Tongue (tissue), 2 donors: Measurements from ENCODE around the gene VNN1. TPM values are rescaled to one million over a fixed set of nuclear protein-coding genes. Genes with fewer than 3 reads are reported as not detected.

ENCODE experiments used
- DNase-seq: peaks from one replicate; pipeline ENCODE4 v3.0.0-alpha.2; 2015
- total RNA-seq: library from RNA; depleted of rRNA; stranded (reverse); fragments of >200 nt; gene quantifications from one replicate; pipeline ENCODE4 v1.2.3, GENCODE V29; 2014

Gene VNN1
- total RNA-seq = 0.31 TPM

GRCh38 chr6:132713352-132714134, at the start of gene VNN1:
VNN1 (minus strand) TSS chr6:132714055; CDS start chr6:132714035, 20 bp downstream.
- peak; percentile 52 for DNase-seq

GRCh38 chr6:132763269-132763668, 49.4 kb upstream of the VNN1 start:
- peak; percentile 11 for DNase-seq

GRCh38 chr6:132760256-132760655, 46.4 kb upstream of the VNN1 start:
- DNase-seq = no peak

GRCh38 chr6:132758689-132759088, 44.8 kb upstream of the VNN1 start:
- DNase-seq = no peak

- no peak for DNase-seq
Observed at GRCh38 chr6:132752255-132752654, 38.4 kb upstream of the VNN1 start.

- no peak for DNase-seq
Observed at GRCh38 chr6:132751828-132752227, 38.0 kb upstream of the VNN1 start.

GRCh38 chr6:132751306-132751705, 37.5 kb upstream of the VNN1 start:
- no peak for DNase-seq

GRCh38 chr6:132750455-132751248, 36.8 kb upstream of the VNN1 start:
- peak; percentile 16 for DNase-seq

GRCh38 chr6:132749111-132749510, 35.3 kb upstream of the VNN1 start:
- DNase-seq = no peak

- DNase-seq = no peak
Observed at GRCh38 chr6:132748446-132748845, 34.6 kb upstream of the VNN1 start.

GRCh38 chr6:132746048-132746447, 32.2 kb upstream of the VNN1 start:
- DNase-seq = no peak

- peak; percentile 14 for DNase-seq
Observed at GRCh38 chr6:132742495-132742894, 28.6 kb upstream of the VNN1 start.

- no peak for DNase-seq
Observed at GRCh38 chr6:132741281-132741680, 27.4 kb upstream of the VNN1 start.

- no peak for DNase-seq
Observed at GRCh38 chr6:132736239-132736638, 22.4 kb upstream of the VNN1 start.

GRCh38 chr6:132734694-132735236, 20.9 kb upstream of the VNN1 start:
- peak; percentile 24 for DNase-seq

GRCh38 chr6:132733814-132734213, 20.0 kb upstream of the VNN1 start:
- DNase-seq = no peak

- no peak for DNase-seq
Observed at GRCh38 chr6:132733283-132733682, 19.4 kb upstream of the VNN1 start.

- DNase-seq = no peak
Observed at GRCh38 chr6:132731086-132731485, 17.2 kb upstream of the VNN1 start.

- no peak for DNase-seq
Observed at GRCh38 chr6:132730560-132730959, 16.7 kb upstream of the VNN1 start.

- DNase-seq = no peak
Observed at GRCh38 chr6:132728616-132729015, 14.8 kb upstream of the VNN1 start.

- no peak for DNase-seq
Observed at GRCh38 chr6:132726608-132726975, 12.7 kb upstream of the VNN1 start.

- no peak for DNase-seq
Observed at GRCh38 chr6:132725947-132726607, 12.2 kb upstream of the VNN1 start.

GRCh38 chr6:132725471-132725870, 11.6 kb upstream of the VNN1 start:
- DNase-seq = no peak
